Amniotic stem cell (primary cell): Measurements from ENCODE around the gene ARHGAP4.

Experiments used
- DNase-seq: peaks from one replicate; lab custom pipeline; 2025; lab: John Stamatoyannopoulos, UW

The ARHGAP4 gene

DNA sequence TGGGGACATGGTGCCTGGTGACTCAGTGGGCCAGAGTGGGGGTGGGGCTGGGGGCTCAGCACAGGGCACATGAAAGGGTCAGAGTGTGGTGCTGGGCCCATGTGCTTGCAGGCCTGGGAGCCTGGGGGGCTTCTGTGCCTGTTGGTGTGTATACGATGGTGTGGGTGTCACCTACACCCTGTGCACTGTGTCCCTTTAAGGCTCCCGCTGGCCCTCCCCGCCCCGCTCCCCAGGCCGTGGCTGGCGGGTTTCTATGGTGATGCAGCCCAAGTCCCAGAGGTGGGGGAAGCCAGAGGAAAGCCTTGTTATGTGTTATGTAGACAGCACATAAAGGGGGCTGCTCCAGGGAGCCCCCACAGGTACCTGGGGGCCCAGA lies 45.6 kb downstream of the ARHGAP4 start:
- no peak for DNase-seq

- no peak for DNase-seq
These were observed 46.2 kb downstream of the ARHGAP4 start for GRCh38 chrX:153879741-153880439.

- no peak for DNase-seq
These were observed 47.0 kb downstream of the ARHGAP4 start for GRCh38 chrX:153878969-153879653.

- DNase-seq = no peak
These were observed 47.7 kb downstream of the ARHGAP4 start for GRCh38 chrX:153878345-153878744.

GRCh38 chrX:153877571-153878261 lies 48.3 kb downstream of the ARHGAP4 start:
- DNase-seq = no peak

- DNase-seq = no peak
These were observed 50.0 kb downstream of the ARHGAP4 start for GRCh38 chrX:153876112-153876491.

GRCh38 chrX:153875391-153876111 lies 50.5 kb downstream of the ARHGAP4 start:
- DNase-seq = no peak

GRCh38 chrX:153874366-153875125 lies 51.5 kb downstream of the ARHGAP4 start:
- DNase-seq = no peak

DNA sequence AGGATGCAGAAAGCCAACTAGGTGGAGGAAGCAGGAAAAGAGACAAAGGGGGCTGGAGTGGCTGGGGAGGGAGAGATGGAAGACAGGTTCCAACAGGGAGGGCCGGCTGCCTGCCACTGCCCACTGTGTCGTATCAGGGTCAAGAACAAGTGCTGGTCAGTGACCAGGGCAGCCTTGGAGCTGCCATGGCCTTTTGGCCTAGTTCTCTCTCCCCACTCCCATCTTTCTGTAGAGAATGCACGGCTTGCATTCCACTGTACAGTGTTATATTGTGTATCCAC lies 52.0 kb downstream of the ARHGAP4 start:
- no peak for DNase-seq

GRCh38 chrX:153873282-153874084 lies 52.6 kb downstream of the ARHGAP4 start:
- no peak for DNase-seq

DNA sequence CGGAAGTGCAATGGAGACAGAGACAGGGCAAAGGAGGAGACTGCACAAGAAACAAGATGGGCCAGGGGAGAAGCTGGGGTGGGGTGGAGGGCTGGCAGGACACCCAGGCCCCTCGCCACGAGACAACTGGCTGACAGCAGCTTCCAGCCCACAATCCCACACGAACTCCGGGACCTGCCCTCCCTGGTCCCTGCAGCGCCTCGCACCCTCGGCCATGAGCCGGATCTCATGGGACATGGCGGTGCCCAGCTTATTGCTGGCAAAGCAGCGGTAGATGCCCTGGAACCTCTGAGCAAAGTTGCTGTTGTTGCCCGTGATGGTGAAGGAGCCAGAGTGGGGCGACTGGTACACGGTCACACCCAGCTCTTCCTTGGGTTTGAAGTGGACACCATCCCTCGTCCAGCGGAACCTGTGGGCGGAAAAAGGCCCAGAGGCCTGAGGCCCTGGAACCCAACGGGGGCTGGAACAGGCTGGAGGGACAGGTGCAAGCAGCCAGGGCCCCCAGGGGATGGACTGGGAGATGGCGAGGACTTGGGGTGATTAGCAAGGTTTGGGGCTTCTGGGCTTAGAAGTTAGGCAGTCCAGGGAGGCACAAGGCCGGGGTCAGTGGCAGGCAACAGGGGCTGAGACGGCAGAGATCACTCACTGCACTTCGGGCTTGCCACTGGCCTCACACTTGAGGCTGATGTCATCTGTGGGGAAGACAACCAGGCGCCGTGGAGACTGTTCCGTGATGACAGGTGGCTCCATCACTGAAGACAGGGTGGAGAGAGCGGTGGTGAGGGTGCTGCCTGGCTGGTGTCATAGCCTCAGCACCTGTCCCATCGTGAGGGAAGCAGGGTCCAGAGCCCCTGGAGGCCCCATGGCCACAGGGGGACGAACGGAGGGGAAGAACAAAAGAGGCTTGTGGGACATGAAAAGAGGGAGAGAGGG lies 53.9 kb downstream of the ARHGAP4 start:
- no peak for DNase-seq

- DNase-seq = no peak
These were observed 54.6 kb downstream of the ARHGAP4 start for GRCh38 chrX:153871451-153871850.

DNA sequence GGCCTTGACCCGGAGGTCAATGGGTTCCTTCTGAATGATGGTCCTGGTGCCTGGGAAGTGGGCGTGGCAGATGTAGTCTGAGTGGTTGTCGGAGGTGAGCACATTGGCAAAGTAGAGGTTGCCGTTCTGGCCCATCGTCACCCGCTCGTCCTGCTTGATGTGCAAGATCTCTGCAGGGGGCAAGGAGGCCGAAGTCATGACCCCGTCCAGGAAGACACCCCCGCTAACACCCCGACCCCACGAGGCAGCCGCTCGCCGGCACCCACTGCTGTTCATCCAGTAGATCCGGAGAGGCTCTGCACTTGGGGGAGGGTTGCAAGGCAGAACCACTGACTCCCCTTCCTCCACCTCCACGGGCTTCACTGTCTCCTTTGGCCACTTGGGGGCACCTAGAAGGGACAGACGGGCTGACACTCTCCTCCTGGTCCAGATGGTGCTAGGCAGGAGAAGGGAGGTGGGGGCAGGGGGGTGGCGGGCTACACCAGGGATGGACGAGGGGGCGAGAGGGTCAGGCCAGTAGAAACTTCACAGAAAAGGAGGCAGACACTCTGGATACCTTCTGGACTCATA lies 55.2 kb downstream of the ARHGAP4 start:
- no peak for DNase-seq

- no peak for DNase-seq
These were observed 55.8 kb downstream of the ARHGAP4 start for GRCh38 chrX:153870288-153870690.

DNA sequence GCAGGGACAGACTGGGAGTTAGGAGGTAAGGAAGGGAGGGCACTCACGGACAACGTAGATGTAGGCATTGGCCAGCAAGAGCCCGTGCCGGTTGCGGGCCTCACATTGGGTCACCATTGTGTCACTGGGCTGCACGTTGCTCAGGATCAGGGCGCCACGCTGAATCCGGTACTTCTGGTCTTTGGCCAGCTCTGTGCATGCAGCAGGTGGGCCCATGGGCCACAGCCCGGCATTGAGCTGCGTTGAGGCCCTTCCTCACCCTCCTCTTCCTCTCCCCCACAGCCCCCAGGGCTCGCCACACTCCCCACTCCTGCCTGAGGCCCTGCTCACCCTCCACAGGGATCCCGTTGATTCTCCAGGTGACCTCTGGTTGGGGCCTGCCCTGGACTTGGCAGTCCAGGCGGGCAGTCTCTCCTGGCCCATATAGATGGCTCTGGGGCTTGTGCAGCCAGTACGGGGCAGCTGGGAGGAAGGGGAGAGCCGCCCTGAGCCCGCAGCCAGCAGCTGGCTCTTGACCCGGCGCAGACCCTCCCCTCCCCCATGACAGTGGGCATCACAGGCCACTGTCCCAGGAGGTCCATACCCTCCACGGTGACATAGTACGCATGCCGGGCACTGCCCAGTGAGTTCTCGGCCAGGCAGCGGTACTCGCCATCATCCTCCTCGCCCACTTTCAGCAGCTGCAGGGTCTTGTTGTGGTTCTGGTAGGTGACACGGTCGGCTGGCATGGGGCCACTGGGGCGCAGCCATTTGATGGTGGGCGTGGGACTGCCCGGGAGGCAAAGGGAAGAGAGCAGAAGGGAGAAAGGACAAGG lies 56.4 kb downstream of the ARHGAP4 start:
- no peak for DNase-seq

GRCh38 chrX:153868576-153869472 lies 57.2 kb downstream of the ARHGAP4 start:
- no peak for DNase-seq

GRCh38 chrX:153867671-153868070 lies 58.4 kb downstream of the ARHGAP4 start:
- DNase-seq = no peak

GRCh38 chrX:153867139-153867538 lies 58.9 kb downstream of the ARHGAP4 start:
- DNase-seq = no peak
